Anterior cingulate cortex (tissue), 58 donors: ENCODE results near the gene LPCAT1.
"Not testable (repeated sequence)": the region's sequence is repeated elsewhere in the genome, so short reads cannot be mapped to it uniquely, and the experiment has no call there.

Experiments used
- DNase-seq, 58 donors: peaks; one replicate each; lab custom pipeline; 2025; lab: John Stamatoyannopoulos, UW

LPCAT1 gene, protein sequence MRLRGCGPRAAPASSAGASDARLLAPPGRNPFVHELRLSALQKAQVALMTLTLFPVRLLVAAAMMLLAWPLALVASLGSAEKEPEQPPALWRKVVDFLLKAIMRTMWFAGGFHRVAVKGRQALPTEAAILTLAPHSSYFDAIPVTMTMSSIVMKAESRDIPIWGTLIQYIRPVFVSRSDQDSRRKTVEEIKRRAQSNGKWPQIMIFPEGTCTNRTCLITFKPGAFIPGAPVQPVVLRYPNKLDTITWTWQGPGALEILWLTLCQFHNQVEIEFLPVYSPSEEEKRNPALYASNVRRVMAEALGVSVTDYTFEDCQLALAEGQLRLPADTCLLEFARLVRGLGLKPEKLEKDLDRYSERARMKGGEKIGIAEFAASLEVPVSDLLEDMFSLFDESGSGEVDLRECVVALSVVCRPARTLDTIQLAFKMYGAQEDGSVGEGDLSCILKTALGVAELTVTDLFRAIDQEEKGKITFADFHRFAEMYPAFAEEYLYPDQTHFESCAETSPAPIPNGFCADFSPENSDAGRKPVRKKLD

DNA sequence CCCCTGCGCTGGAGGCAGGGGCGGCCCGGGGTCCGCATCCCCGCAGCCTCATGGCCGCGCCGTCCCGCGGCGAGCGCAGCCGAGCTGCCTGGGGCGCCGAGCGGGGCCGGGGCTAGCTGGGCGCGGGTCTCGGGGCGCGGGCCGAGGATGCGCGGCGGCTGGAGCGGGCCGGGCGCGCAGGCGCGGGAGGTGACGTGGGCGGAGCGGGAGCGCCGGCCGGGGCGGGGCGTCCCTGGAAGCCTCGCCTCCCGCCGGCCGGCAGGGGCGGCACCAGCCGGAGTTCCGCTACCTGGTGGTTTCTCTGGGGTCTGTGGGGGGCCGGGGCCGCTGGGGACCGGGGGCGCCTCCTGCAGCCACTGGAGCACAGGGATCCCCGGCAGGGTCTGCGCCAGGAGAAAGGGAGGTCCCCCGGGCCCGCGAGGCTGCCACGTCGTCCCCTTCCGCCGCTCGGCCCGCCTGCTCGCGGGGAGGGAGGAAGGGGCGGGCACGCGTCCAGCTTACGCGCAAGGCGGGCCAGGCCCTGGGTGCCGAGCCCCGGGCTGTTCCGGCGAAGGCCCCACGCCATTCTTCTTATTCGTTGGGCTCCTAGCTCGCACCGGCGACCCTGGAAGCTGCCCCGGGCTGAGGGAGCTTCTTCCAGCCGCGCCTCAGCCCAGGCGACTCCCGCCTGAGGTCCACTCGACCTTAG lies at the start of gene LPCAT1:
LPCAT1 (minus strand) TSS at position 168 of the 688 bp plus-strand sequence; CDS start at position 52, 116 bp downstream.
- peak in 50 of 58 donors; percentile 41 to 85 (median 66) for DNase-seq

DNA sequence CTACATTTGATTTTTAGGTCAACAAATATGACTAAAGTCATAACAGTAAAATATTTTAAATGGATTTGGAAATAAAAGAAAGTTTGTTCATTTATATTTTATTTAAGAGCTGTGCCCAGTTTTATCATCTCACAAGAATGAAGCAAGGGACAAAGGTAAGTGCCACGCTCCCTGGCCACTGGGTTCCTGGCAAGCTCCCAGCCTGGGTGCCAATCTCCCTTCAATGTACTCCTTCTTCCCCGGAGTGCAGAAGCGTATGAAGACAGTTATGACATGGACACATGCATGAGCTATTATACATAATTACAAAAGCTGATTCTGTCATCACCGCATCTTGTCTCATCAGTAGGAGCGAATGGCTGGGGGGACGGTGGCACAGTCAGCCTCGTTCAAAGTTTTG lies 48.1 kb upstream of the LPCAT1 start:
- not testable (repeated sequence) for DNase-seq

DNA sequence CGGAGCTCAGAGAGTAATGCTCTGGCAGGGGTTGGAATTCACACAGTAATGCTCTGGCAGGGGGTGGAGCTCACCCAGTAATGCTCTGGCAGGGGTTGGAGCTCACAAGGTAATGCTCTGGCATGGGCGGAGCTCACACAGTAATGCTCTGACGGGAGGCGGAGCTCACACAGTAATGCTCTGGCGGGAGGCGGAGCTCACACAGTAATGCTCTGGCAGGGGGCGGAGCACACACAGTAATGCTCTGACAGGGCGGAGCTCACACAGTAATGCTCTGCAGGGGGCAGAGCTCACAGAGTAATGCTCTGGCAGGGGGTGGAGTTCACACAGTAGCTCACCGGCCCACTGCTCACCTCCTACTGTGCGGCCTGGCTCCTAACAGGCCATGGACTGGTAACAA lies 47.2 kb upstream of the LPCAT1 start:
- no peak for DNase-seq

DNA sequence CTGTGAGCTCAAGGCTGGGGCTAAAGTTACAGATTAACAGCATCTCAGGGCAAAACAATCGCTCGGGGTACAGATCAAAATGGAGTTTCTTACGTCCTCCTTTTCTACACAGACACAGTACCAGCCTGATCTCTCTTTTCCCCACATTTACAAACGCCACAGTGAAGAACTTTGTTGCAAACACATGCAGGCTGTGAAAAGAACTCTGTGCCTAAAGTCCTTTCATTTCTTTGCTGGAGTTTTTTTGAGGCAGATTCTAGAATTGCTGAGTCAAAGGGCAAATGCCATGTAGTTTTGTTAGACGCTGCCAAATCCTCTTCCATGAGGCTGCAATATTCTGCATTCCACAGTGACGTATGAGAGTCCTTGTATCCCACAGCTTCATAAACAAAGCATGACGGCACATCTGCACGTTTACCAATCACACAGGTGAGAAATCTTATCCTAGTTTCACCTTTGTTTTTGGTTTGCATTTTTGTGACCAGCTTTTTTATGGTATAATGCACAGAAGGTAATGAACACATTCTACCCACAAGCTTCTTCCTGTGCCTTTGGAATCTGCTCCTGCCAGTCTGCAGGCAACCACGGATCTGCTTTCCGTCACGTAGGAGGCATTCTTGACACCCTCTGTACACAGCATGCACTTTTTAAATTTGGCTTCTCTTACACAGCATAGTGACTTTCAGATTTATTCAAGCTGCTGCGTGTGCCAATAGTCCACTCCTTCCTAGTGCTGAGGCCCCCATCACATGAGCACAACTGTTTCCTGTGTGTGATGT lies 44.6 kb upstream of the LPCAT1 start:
- DNase-seq: peak in 11 of 58 donors; percentile 12 to 55 (median 27)

GRCh38 chr5:1567527-1568200 lies 43.9 kb upstream of the LPCAT1 start:
- DNase-seq: not testable (repeated sequence)

- DNase-seq: peak in 2 of 58 donors; percentile 13 to 19
Measured at GRCh38 chr5:1565737-1566734, 42.3 kb upstream of the LPCAT1 start.

DNA sequence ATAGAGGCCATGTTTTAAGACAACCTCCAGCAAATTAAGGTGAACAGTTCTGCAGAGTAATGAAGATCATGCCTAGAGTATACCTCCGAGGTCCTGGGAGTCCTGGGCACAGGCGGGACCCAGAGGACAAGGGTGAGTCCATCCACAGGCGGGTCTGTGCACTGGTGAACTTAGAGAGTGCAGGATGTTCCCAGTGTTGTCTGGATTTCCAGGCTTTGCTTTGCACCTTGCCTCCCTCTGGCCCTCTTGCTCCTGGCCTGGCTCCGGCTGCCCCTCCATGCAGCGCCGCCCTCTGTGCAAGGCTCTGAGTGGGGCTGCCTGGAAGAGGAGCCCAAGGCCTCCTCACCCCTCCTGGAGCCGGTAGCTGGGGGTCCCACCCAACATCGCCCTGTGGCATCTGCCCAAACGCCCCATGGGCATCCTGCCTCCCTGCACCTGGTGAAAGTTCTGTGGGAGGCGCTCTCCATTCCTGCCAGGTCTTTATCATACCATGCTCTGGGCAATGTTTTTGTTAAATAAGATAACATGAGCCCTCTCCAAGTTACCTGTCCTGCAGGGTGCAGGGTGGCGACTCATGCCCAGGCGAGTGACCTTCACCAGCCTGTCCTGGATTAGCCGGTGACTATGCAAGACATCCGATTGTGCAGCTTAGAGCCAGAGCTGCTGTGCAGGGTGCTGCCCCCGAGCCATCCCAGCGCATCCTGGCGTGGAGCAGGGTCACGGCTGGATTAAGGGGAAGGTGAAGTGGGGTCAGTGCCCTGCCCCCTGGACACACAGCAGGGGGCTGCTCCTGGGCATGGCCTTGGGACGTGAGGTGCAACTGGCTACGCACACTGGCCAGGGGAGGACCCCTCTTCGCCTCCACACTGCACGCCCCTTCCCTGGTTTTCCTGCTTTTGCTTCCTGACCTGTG lies 41.3 kb upstream of the LPCAT1 start:
- no peak for DNase-seq

- DNase-seq: peak in 6 of 58 donors; percentile 17 to 51 (median 38)
Measured at GRCh38 chr5:1564182-1564748, 40.5 kb upstream of the LPCAT1 start.

DNA sequence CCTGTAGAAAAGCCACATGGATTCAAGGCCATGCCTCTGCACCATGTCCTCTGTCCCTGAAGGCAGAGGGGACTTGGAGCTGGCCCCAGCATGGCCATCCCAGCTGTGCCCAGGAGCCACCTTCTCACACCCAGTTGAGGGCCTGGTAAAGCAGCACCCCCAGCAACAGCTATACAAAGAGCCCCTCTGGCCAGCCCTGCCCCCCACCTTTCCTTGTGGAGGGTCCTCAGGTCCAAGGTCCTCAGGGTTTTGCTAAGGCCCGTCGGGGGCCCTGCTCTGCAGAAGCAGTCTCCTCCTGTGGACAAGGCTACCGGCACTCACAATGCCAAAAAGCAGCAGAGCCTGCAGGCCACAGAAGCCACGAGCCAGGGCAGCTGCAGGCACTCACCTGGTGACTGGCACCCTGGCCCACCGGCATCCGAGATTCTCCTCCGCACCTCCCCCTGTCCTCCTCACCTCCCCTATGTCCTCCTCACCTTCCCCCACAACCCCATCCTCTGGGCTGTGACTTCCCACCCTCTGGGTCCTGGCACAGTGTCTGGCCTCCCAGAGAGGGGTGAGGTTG lies 39.9 kb upstream of the LPCAT1 start:
- no peak for DNase-seq

- no peak for DNase-seq
Measured at GRCh38 chr5:1563051-1563461, 39.3 kb upstream of the LPCAT1 start.

- no peak for DNase-seq
Measured at GRCh38 chr5:1562599-1562998, 38.8 kb upstream of the LPCAT1 start.

GRCh38 chr5:1561402-1561929 lies 37.7 kb upstream of the LPCAT1 start:
- DNase-seq: no peak

GRCh38 chr5:1560499-1560898 lies 36.7 kb upstream of the LPCAT1 start:
- DNase-seq: not testable (repeated sequence)

GRCh38 chr5:1558944-1559343 lies 35.2 kb upstream of the LPCAT1 start:
- no peak for DNase-seq

- no peak for DNase-seq
Measured at GRCh38 chr5:1557114-1557873, 33.5 kb upstream of the LPCAT1 start.
